Muscle layer of colon (tissue), 2 donors: Measurements from ENCODE around the gene GRIK1.

Experiments
- H3K27ac ChIP-seq: one replicate; pipeline ENCODE4 v1.7.0; 2013; ENCODE audit warnings: low read depth, mild to moderate bottlenecking, low read length, moderate library complexity
- H3K27me3 ChIP-seq, 2 donors: one replicate each; pipeline ENCODE4 v1.7.0; 2013; ENCODE audit warnings: low read length in 2 of 2, mild to moderate bottlenecking in 2 of 2; ENCODE audit not compliant: insufficient read depth in 2 of 2, control insufficient read depth in 1 of 2
- H3K36me3 ChIP-seq: one replicate; pipeline ENCODE4 v1.7.0; 2013; ENCODE audit warnings: mild to moderate bottlenecking, low read length; ENCODE audit not compliant: insufficient read depth
- H3K4me1 ChIP-seq: one replicate; pipeline ENCODE4 v1.7.0; 2013; ENCODE audit warnings: mild to moderate bottlenecking, low read length; ENCODE audit not compliant: insufficient read depth
- H3K4me3 ChIP-seq, 2 donors: one replicate each; pipeline ENCODE4 v1.7.0; 2013; ENCODE audit warnings: low read length in 2 of 2, low read depth in 1 of 2, mild to moderate bottlenecking in 1 of 2, moderate library complexity in 1 of 2
- H3K9ac ChIP-seq: one replicate; pipeline ENCODE4 v1.7.0; 2013; ENCODE audit warnings: low read length
- H3K9me3 ChIP-seq: one replicate; pipeline ENCODE4 v1.7.0; 2013; ENCODE audit warnings: mild to moderate bottlenecking, low read length
- donor health status: abdominal sarcoma.
- donor health status: Adenocarcinoma of cecum.

The GRIK1 gene

GRCh38 chr21:29546071-29546470 lies 393.7 kb downstream of the GRIK1 start:
- H3K9ac ChIP-seq: no peak overlapping the region
- no peak overlapping the region for H3K4me3 ChIP-seq
- H3K27ac ChIP-seq: no peak overlapping the region
- no peaks in the 10 kb centered on the region for H3K27me3 ChIP-seq
- H3K4me1 ChIP-seq: no peaks in the 10 kb centered on the region
- no peaks in the 10 kb centered on the region for H3K36me3 ChIP-seq
- H3K9me3 ChIP-seq: no peaks in the 10 kb centered on the region

- Histone ChIP-seq H3K4me3 (no peak overlapping the region), H3K36me3 (no peaks in the 10 kb centered on the region), H3K9me3 (no peaks in the 10 kb centered on the region), H3K9ac (no peak overlapping the region), H3K4me1 (no peaks in the 10 kb centered on the region), H3K27me3 (no peaks in the 10 kb centered on the region), H3K27ac (no peak overlapping the region)
Measured at GRCh38 chr21:29540289-29540688, 399.5 kb downstream of the GRIK1 start.

GRCh38 chr21:29538115-29538514 lies 401.7 kb downstream of the GRIK1 start:
- Histone ChIP-seq H3K4me1 (no peaks in the 10 kb centered on the region), H3K9ac (no peak overlapping the region)

GRCh38 chr21:29534448-29534847 lies 405.3 kb downstream of the GRIK1 start:
- Histone ChIP-seq H3K4me3 (no peak overlapping the region), H3K27me3 (no peaks in the 10 kb centered on the region), H3K9me3 (no peaks in the 10 kb centered on the region), H3K9ac (no peak overlapping the region), H3K27ac (no peak overlapping the region), H3K36me3 (no peaks in the 10 kb centered on the region), H3K4me1 (no peaks in the 10 kb centered on the region)

More at GRCh38 chr21:29538115-29538514, 401.7 kb downstream of the GRIK1 start:
- Histone ChIP-seq H3K27me3 (no peaks in the 10 kb centered on the region), H3K36me3 (no peaks in the 10 kb centered on the region), H3K9me3 (no peaks in the 10 kb centered on the region), H3K27ac (no peak overlapping the region), H3K4me3 (no peak overlapping the region)

GRCh38 chr21:29529139-29529538 lies 410.7 kb downstream of the GRIK1 start:
- Histone ChIP-seq H3K4me3 (no peak overlapping the region), H3K27ac (no peak overlapping the region), H3K9me3 (no peaks in the 10 kb centered on the region), H3K4me1 (peaks cover under 1% of the 10 kb centered on the region), H3K27me3 (no peaks in the 10 kb centered on the region), H3K9ac (no peak overlapping the region), H3K36me3 (no peaks in the 10 kb centered on the region)

DNA sequence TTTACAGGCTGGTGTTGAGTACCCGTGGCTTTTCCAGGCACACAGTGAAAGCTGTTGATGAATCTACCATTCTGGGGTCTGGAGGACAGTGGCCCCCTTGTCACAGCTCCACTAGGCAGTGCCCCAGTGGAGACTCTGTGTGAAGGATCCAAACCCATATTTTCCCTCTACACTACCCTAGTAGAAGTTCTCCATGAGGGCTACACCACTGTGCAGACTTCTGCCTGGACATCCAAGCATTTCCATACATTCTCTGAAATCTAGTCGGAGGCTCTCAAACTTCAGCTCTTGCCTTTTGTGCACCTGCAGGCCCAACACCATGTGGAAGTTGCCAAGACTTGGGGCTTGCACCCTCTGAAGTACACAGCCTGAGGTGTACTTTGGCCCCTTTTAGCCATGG lies 413.3 kb downstream of the GRIK1 start:
- H3K9ac ChIP-seq: no peak overlapping the region
- no peaks in the 10 kb centered on the region for H3K36me3 ChIP-seq
- no peak overlapping the region for H3K4me3 ChIP-seq
- H3K4me1 ChIP-seq: peaks cover 13% of the 10 kb centered on the region
- H3K9me3 ChIP-seq: no peaks in the 10 kb centered on the region
- H3K27me3 ChIP-seq: no peaks in the 10 kb centered on the region
- H3K27ac ChIP-seq: no peak overlapping the region

GRCh38 chr21:29524055-29524454 lies 415.7 kb downstream of the GRIK1 start:
- H3K36me3 ChIP-seq: no peaks in the 10 kb centered on the region
- no peaks in the 10 kb centered on the region for H3K27me3 ChIP-seq
- H3K9me3 ChIP-seq: no peaks in the 10 kb centered on the region
- no peak overlapping the region for H3K27ac ChIP-seq
- H3K4me1 ChIP-seq: peaks cover 13% of the 10 kb centered on the region
- H3K9ac ChIP-seq: no peak overlapping the region
- no peak overlapping the region for H3K4me3 ChIP-seq

DNA sequence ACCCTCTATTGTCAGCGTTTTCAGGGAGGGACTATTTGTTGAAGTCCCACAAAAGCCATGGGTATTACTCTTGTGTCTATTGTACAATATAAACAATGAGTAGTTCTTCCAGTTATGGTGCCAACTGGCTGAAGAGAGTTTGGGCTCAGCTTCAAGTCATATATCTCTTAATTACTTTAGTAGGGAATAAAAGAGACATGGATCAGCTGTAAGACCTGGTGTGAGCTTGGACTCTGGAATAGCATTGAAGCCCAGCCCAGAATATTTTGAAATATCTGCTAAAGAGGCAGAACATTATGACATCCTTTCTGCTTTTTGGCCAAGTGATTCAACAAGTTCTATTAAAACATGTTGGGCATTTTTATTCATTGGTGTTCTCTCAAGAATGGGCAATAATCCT lies 416.1 kb downstream of the GRIK1 start:
- no peak overlapping the region for H3K4me3 ChIP-seq
- H3K27ac ChIP-seq: no peak overlapping the region
- H3K27me3 ChIP-seq: no peaks in the 10 kb centered on the region
- no peak overlapping the region for H3K9ac ChIP-seq
- peaks cover 13% of the 10 kb centered on the region for H3K4me1 ChIP-seq
- H3K36me3 ChIP-seq: no peaks in the 10 kb centered on the region
- H3K9me3 ChIP-seq: no peaks in the 10 kb centered on the region

- no peaks in the 10 kb centered on the region for H3K9me3 ChIP-seq
- no peak overlapping the region for H3K9ac ChIP-seq
- H3K4me1 ChIP-seq: peaks cover 13% of the 10 kb centered on the region
- no peaks in the 10 kb centered on the region for H3K27me3 ChIP-seq
- no peak overlapping the region for H3K27ac ChIP-seq
- H3K36me3 ChIP-seq: no peaks in the 10 kb centered on the region
- no peak overlapping the region for H3K4me3 ChIP-seq
Measured at GRCh38 chr21:29521872-29522271, 417.9 kb downstream of the GRIK1 start.

GRCh38 chr21:29520171-29520570 lies 419.6 kb downstream of the GRIK1 start:
- Histone ChIP-seq H3K9ac (no peak overlapping the region), H3K27ac (no peak overlapping the region), H3K4me3 (no peak overlapping the region), H3K9me3 (no peaks in the 10 kb centered on the region), H3K4me1 (peaks cover 13% of the 10 kb centered on the region), H3K36me3 (no peaks in the 10 kb centered on the region), H3K27me3 (no peaks in the 10 kb centered on the region)

DNA sequence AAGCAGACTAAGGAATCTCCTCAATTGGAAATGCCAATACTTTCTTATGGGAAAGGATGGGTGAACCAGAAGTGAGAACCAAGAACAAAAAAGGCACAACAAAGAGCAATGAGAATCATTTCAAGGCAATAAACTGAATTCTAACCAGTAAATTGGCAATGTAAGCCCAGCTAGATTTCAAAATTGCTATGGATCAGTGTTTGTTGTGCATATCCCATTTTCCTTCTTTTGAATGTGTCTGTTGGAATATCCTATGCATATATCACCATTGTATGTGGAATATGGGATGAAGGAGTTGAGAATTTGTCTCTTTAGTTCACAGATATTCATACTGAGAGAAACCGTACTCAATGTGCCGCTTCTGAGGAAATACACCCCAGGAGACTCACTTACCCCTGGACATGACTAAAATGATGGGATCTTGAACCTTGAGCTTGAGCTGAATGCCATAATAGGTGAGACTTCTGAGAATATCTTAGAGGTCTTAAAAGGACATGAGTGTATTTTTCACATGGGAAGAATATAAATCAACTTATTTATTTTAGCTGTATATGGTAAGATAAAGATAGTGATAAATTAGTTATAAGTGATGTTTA lies 425.0 kb downstream of the GRIK1 start:
- no peak overlapping the region for H3K4me3 ChIP-seq
- H3K9ac ChIP-seq: no peak overlapping the region
- H3K27ac ChIP-seq: no peak overlapping the region
- H3K4me1 ChIP-seq: no peaks in the 10 kb centered on the region
- no peaks in the 10 kb centered on the region for H3K36me3 ChIP-seq
- H3K9me3 ChIP-seq: no peaks in the 10 kb centered on the region
- no peaks in the 10 kb centered on the region for H3K27me3 ChIP-seq

DNA sequence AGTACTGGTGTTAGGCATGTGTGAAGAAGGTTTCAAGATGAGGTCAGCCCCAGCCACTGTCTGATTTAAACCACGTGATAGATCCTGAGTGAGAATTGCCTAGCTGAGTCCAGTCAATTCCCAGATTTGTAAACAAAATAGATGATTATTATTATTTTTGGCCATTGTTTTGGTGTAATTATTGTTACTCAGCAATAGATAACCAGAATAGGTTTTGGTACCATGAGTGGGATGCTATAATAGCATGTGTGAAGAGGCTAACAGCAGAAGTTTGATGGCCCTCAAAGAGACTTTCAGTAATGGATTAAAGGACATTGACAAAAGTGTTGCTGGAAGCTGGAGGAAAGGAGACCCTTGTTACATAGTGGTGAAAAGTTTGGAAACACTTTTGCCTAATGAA lies 426.3 kb downstream of the GRIK1 start:
- Histone ChIP-seq H3K27ac (no peak overlapping the region), H3K27me3 (no peaks in the 10 kb centered on the region), H3K36me3 (no peaks in the 10 kb centered on the region), H3K4me3 (no peak overlapping the region), H3K9me3 (no peaks in the 10 kb centered on the region), H3K4me1 (no peaks in the 10 kb centered on the region), H3K9ac (no peak overlapping the region)
